ENCODE results near the gene ZYG11A.

DNA sequence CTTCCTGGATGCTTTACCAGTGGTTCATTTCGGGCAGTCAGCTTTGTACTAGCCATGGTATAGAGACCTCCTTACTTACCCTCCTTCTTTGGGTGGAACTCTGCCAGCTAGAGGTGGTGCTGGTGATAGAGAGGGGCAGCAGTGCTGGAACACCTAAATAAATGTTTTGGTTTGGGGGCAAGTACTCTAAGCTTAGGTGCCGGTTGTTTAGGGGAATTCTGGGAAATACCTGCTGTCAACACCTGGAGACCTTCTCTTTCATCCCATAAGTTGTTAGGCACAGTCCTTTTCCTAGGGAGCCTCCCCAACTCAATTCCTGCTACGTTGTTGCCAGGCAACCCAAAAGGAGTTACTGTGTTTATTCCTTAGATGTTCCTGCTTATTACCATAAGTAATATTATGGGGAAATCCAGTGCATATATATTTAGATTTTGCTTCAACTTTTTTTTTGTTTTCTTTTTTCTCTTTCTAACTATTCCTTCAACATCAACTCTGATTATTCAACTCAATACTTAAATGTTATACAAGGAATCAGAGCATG is 101.4 kb downstream of the ZYG11A start:
- no peak for TF ChIP-seq GATA2 (IDR thresholded peaks at IDR 0.05; ENCODE audit: low read depth, low read length)
- no peak for TF ChIP-seq GATA3 (IDR thresholded peaks at IDR 0.05; ENCODE audit: low read depth, low read length)

All from SH-SY5Y (cell line).